Prostate gland (tissue), 2 donors: ENCODE measurements around the gene RNF17.

Source experiments
- POLR2A ChIP-seq: fragments of 450-650 bp; IDR thresholded peaks from one replicate; pipeline ENCODE4 v1.6.1; 2016; ENCODE audit warnings: antibody characterized with exemption, mild to moderate bottlenecking
- TF ChIP-seq, protein P1 (sequence below), 4 experiments: fragments of 200-600 bp in 2 of 4; fragments of 450-650 bp in 2 of 4; sonication (generic) in 2 of 4; IDR thresholded peaks; 1 replicate in 3 of 4; 2 replicates in 1 of 4; pipeline ENCODE4 v1.5.1; 2016 to 2019; ENCODE audit warnings: antibody characterized with exemption in 4 of 4, mild to moderate bottlenecking in 2 of 4, moderate library complexity in 2 of 4

DNA sequence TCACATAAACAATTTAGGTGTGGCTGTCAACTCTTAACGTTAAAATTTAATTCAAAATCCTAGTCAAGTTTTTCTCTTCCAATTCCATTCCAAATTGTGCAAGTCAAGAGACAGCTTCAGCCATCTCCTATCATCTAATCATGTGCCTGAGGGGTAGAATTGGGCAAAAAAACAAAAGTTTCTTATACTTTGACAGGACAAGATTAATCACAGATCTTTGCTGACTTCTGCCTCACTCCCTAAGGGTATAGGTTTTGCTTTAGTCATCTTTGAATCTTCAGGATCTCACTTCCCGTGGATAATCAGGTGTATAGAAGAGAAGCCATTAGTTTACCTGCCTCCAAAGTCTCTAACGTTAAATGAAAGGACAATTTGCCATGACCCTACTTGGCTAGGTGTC lies 24.6 kb downstream of the RNF17 start:
- TF ChIP-seq, protein P1, sequence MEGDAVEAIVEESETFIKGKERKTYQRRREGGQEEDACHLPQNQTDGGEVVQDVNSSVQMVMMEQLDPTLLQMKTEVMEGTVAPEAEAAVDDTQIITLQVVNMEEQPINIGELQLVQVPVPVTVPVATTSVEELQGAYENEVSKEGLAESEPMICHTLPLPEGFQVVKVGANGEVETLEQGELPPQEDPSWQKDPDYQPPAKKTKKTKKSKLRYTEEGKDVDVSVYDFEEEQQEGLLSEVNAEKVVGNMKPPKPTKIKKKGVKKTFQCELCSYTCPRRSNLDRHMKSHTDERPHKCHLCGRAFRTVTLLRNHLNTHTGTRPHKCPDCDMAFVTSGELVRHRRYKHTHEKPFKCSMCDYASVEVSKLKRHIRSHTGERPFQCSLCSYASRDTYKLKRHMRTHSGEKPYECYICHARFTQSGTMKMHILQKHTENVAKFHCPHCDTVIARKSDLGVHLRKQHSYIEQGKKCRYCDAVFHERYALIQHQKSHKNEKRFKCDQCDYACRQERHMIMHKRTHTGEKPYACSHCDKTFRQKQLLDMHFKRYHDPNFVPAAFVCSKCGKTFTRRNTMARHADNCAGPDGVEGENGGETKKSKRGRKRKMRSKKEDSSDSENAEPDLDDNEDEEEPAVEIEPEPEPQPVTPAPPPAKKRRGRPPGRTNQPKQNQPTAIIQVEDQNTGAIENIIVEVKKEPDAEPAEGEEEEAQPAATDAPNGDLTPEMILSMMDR (IDR thresholded peaks at IDR 0.05), result no peak
- TF ChIP-seq POLR2A, result no peak
